K562 (cell line): ENCODE data around the gene NME2. TPM values are rescaled to one million over a fixed set of nuclear protein-coding genes. Genes with fewer than 3 reads are reported as not detected.

Source experiments
- E2F4 ChIP-seq: sonication (generic); formaldehyde crosslinking; IDR thresholded peaks from 2 replicates; pipeline ENCODE4 v1.8.0; 2022; ENCODE audit warnings: mild to moderate bottlenecking, low read depth, missing genetic modification reagents
- SMAD1 ChIP-seq: fragments of 150-350 bp; IDR thresholded peaks from 2 replicates; pipeline ENCODE4 v1.6.1; 2014; ENCODE audit warnings: low read length, low read depth; ENCODE audit not compliant: partially characterized antibody
- SRSF3 ChIP-seq: fragments of 200-400 bp; formaldehyde crosslinking; IDR thresholded peaks from 2 replicates; pipeline ENCODE4 v1.6.1; 2016; ENCODE audit warnings: mild to moderate bottlenecking, low read length, moderate library complexity; ENCODE audit not compliant: insufficient read depth
- TSC22D4 ChIP-seq: fragments of 450-650 bp; IDR thresholded peaks from 2 replicates; pipeline ENCODE4 v1.6.1; 2016; ENCODE audit warnings: missing genetic modification characterization, missing biosample characterization, control low read depth
- ZHX1 ChIP-seq: fragments of 150-350 bp; conservative IDR thresholded peaks from 2 replicates; pipeline ENCODE4 v1.6.1; 2014; ENCODE audit warnings: low read length
- ZNF124 ChIP-seq: sonication (generic); formaldehyde crosslinking; IDR thresholded peaks from 2 replicates; pipeline ENCODE4 v1.8.1; 2022; ENCODE audit warnings: missing genetic modification reagents
- ZNF280A ChIP-seq: fragments of 450-650 bp; IDR thresholded peaks from 2 replicates; pipeline ENCODE4 v1.6.1; 2018; ENCODE audit warnings: mild to moderate bottlenecking, low read depth; ENCODE audit not compliant: partially characterized antibody
- ZNF311 ChIP-seq: fragments of 250-450 bp; sonication (Bioruptor Pico); IDR thresholded peaks from 2 replicates; pipeline ENCODE4 v1.4.0; 2020; ENCODE audit warnings: mild to moderate bottlenecking, moderate library complexity
- polyA plus RNA-seq, 8 experiments: library from polyadenylated mRNA; depleted of rRNA in 4 of 8; stranded (reverse) in 5 of 8; unstranded in 3 of 8; fragments of >200 nt; fragmentation: Nextera tagmentation in 2 of 8; fragmentation: Illumina TruSeq in 1 of 8; extraction: Ambion mirVana in 2 of 8; extraction: Trizol in 1 of 8; gene quantifications; 2 replicates each; pipeline versions ENCODE4 v1.2.1 to v1.2.3, GENCODE V29; 2011 to 2014; ENCODE audit warnings: inconsistent platforms in 1 of 8, missing spikeins in 1 of 8
- total RNA-seq, 7 experiments: library from RNA; depleted of rRNA in 6 of 7; stranded (reverse); fragments of >200 nt in 6 of 7; fragmentation: Illumina TruSeq in 2 of 7; extraction: Trizol in 2 of 7; gene quantifications; 2 replicates each; pipeline versions ENCODE4 v1.2.1 to v1.2.3, GENCODE V29; 2011 to 2021; ENCODE audit warnings: low replicate concordance in 1 of 7

NME2 gene
- total and polyA plus RNA-seq, 9 of the 15 experiments (the other 6 are each of a cell fraction or from before 2014, with no cell fraction given) = 684 to 1,202 (median 924) TPM

GRCh38 chr17:51200846-51201245, 34.6 kb downstream of the NME2 start (continued):
- TF ChIP-seq ZNF280A (no peak), ZNF311 (no peak), SMAD1 (no peak), E2F4 (CRISPR knock-in tag) (no peak), SRSF3 (no peak), ZHX1 (no peak), ZNF124 (no peak), TSC22D4 (tag) (no peak)
